ENCODE data around the gene FBXW12.

The FBXW12 gene

GRCh38 chr3:48402907-48403306, 30.9 kb downstream of the FBXW12 start:
- no peak overlapping the region for H3K4ac ChIP-seq (ENCODE audit: low read depth, low read length)
- no peak overlapping the region for H2BK5ac ChIP-seq (ENCODE audit: low read depth, low read length, poor library complexity)
- no peaks in the 10 kb centered on the region for H3K4me1 ChIP-seq (ENCODE audit: control insufficient read depth in 1 of 2, insufficient read depth in 2 of 2, low read length in 2 of 2)
- no peaks in the 10 kb centered on the region for H3K79me2 ChIP-seq (ENCODE audit: control insufficient read depth, insufficient read depth, low read length, poor library complexity)
- H3K9me3 ChIP-seq (ENCODE audit: insufficient read depth, low read depth, low read length), result no peaks in the 10 kb centered on the region
- H3K23ac ChIP-seq (ENCODE audit: low read length), result no peak overlapping the region
- H3K36me3 ChIP-seq (ENCODE audit: control insufficient read depth in 1 of 2, insufficient read depth in 2 of 2, low read length in 2 of 2), result peaks cover 47 to 51% of the 10 kb centered on the region in 2 experiments
- DNase-seq, result no peak
- no peak overlapping the region for H2AK5ac ChIP-seq (ENCODE audit: low read length)
- H4K91ac ChIP-seq (ENCODE audit: low read depth, low read length), result no peak overlapping the region
- H2BK120ac ChIP-seq (ENCODE audit: insufficient read depth, low read length, poor library complexity), result no peak overlapping the region
- no peak overlapping the region for H3K27ac ChIP-seq (ENCODE audit: low read depth, low read length)
- no peak overlapping the region for H2AFZ ChIP-seq (ENCODE audit: insufficient read depth, low read length, poor library complexity)
- no peak overlapping the region for H4K8ac ChIP-seq (ENCODE audit: low read depth, low read length)
- no peak overlapping the region for H2BK12ac ChIP-seq (ENCODE audit: low read length)
- no peak overlapping the region for H3K4me2 ChIP-seq (ENCODE audit: low read length)
- no peak overlapping the region for H3K14ac ChIP-seq (ENCODE audit: low read length)
- H3K79me1 ChIP-seq (ENCODE audit: low read length), result no peaks in the 10 kb centered on the region
- no peaks in the 10 kb centered on the region for H3K27me3 ChIP-seq (ENCODE audit: insufficient read depth, low read length)
- no peak overlapping the region for H3K18ac ChIP-seq (ENCODE audit: low read length)
- no peak overlapping the region for H3K4me3 ChIP-seq (ENCODE audit: low read depth, low read length)
- WGBS (ENCODE audit: extremely low coverage, insufficient coverage, insufficient read length), result no CpG with 5 or more reads among the region's 3 CpGs
- H4K12ac ChIP-seq (ENCODE audit: low read depth, low read length), result no peak overlapping the region
- H3K9ac ChIP-seq (ENCODE audit: low read length), result no peak overlapping the region

- Histone ChIP-seq H3K27ac (ENCODE audit: low read depth, low read length) (no peak overlapping the region), H3K23ac (ENCODE audit: low read length) (no peak overlapping the region), H3K36me3 (ENCODE audit: control insufficient read depth in 1 of 2, insufficient read depth in 2 of 2, low read length in 2 of 2) (peaks cover 54 to 58% of the 10 kb centered on the region in 2 experiments), H3K18ac (ENCODE audit: low read length) (no peak overlapping the region), H3K14ac (ENCODE audit: low read length) (no peak overlapping the region), H3K4me1 (ENCODE audit: control insufficient read depth in 1 of 2, insufficient read depth in 2 of 2, low read length in 2 of 2) (no peaks in the 10 kb centered on the region), H2BK120ac (ENCODE audit: insufficient read depth, low read length, poor library complexity) (no peak overlapping the region), H2BK12ac (ENCODE audit: low read length) (no peak overlapping the region), H4K8ac (ENCODE audit: low read depth, low read length) (no peak overlapping the region), H3K27me3 (ENCODE audit: insufficient read depth, low read length) (no peaks in the 10 kb centered on the region), H3K9ac (ENCODE audit: low read length) (no peak overlapping the region), H2AK5ac (ENCODE audit: low read length) (no peak overlapping the region), H2AFZ (ENCODE audit: insufficient read depth, low read length, poor library complexity) (no peak overlapping the region), H2BK5ac (ENCODE audit: low read depth, low read length, poor library complexity) (no peak overlapping the region), H3K9me3 (ENCODE audit: insufficient read depth, low read depth, low read length) (no peaks in the 10 kb centered on the region), H3K79me1 (ENCODE audit: low read length) (no peaks in the 10 kb centered on the region), H3K4me2 (ENCODE audit: low read length) (no peak overlapping the region), H4K91ac (ENCODE audit: low read depth, low read length) (no peak overlapping the region), H3K4ac (ENCODE audit: low read depth, low read length) (no peak overlapping the region), H3K79me2 (ENCODE audit: control insufficient read depth, insufficient read depth, low read length, poor library complexity) (no peaks in the 10 kb centered on the region), H4K12ac (ENCODE audit: low read depth, low read length) (no peak overlapping the region), H3K4me3 (ENCODE audit: low read depth, low read length) (no peak overlapping the region)
- no peak for DNase-seq
- no CpG with 5 or more reads among the region's 15 CpGs for WGBS (ENCODE audit: extremely low coverage, insufficient coverage, insufficient read length)
Measured at GRCh38 chr3:48403533-48404439, 31.8 kb downstream of the FBXW12 start.

GRCh38 chr3:48404440-48405342, 32.7 kb downstream of the FBXW12 start:
- H3K4ac ChIP-seq (ENCODE audit: low read depth, low read length), result no peak overlapping the region
- H3K4me3 ChIP-seq (ENCODE audit: low read depth, low read length), result no peak overlapping the region
- no peak overlapping the region for H4K12ac ChIP-seq (ENCODE audit: low read depth, low read length)
- H2BK120ac ChIP-seq (ENCODE audit: insufficient read depth, low read length, poor library complexity), result no peak overlapping the region
- no peaks in the 10 kb centered on the region for H3K79me2 ChIP-seq (ENCODE audit: control insufficient read depth, insufficient read depth, low read length, poor library complexity)
- no peak overlapping the region for H2BK12ac ChIP-seq (ENCODE audit: low read length)
- H3K18ac ChIP-seq (ENCODE audit: low read length), result no peak overlapping the region
- no peak overlapping the region for H3K9ac ChIP-seq (ENCODE audit: low read length)
- H3K9me3 ChIP-seq (ENCODE audit: insufficient read depth, low read depth, low read length), result no peaks in the 10 kb centered on the region
- no peak overlapping the region for H3K14ac ChIP-seq (ENCODE audit: low read length)
- H3K4me2 ChIP-seq (ENCODE audit: low read length), result no peak overlapping the region
- no peaks in the 10 kb centered on the region for H3K4me1 ChIP-seq (ENCODE audit: control insufficient read depth in 1 of 2, insufficient read depth in 2 of 2, low read length in 2 of 2)
- H3K36me3 ChIP-seq (ENCODE audit: control insufficient read depth in 1 of 2, insufficient read depth in 2 of 2, low read length in 2 of 2), result peaks cover 63 to 67% of the 10 kb centered on the region in 2 experiments
- no CpG with 5 or more reads among the region's 21 CpGs for WGBS (ENCODE audit: extremely low coverage, insufficient coverage, insufficient read length)
- H2BK5ac ChIP-seq (ENCODE audit: low read depth, low read length, poor library complexity), result no peak overlapping the region
- H2AK5ac ChIP-seq (ENCODE audit: low read length), result no peak overlapping the region
- no peak overlapping the region for H2AFZ ChIP-seq (ENCODE audit: insufficient read depth, low read length, poor library complexity)
- no peak overlapping the region for H4K8ac ChIP-seq (ENCODE audit: low read depth, low read length)
- no peaks in the 10 kb centered on the region for H3K79me1 ChIP-seq (ENCODE audit: low read length)
- H3K27ac ChIP-seq (ENCODE audit: low read depth, low read length), result no peak overlapping the region
- H3K27me3 ChIP-seq (ENCODE audit: insufficient read depth, low read length), result no peaks in the 10 kb centered on the region
- no peak overlapping the region for H3K23ac ChIP-seq (ENCODE audit: low read length)
- no peak for DNase-seq
- H4K91ac ChIP-seq (ENCODE audit: low read depth, low read length), result no peak overlapping the region

- Histone ChIP-seq H3K14ac (ENCODE audit: low read length) (no peak overlapping the region), H2BK5ac (ENCODE audit: low read depth, low read length, poor library complexity) (no peak overlapping the region), H2AFZ (ENCODE audit: insufficient read depth, low read length, poor library complexity) (no peak overlapping the region), H2BK120ac (ENCODE audit: insufficient read depth, low read length, poor library complexity) (no peak overlapping the region), H3K4me2 (ENCODE audit: low read length) (no peak overlapping the region), H3K27me3 (ENCODE audit: insufficient read depth, low read length) (no peaks in the 10 kb centered on the region), H4K8ac (ENCODE audit: low read depth, low read length) (no peak overlapping the region), H3K23ac (ENCODE audit: low read length) (no peak overlapping the region), H3K27ac (ENCODE audit: low read depth, low read length) (no peak overlapping the region), H3K79me1 (ENCODE audit: low read length) (no peaks in the 10 kb centered on the region), H4K91ac (ENCODE audit: low read depth, low read length) (no peak overlapping the region), H3K4me1 (ENCODE audit: control insufficient read depth in 1 of 2, insufficient read depth in 2 of 2, low read length in 2 of 2) (no peaks in the 10 kb centered on the region), H3K18ac (ENCODE audit: low read length) (no peak overlapping the region), H2BK12ac (ENCODE audit: low read length) (no peak overlapping the region), H3K36me3 (ENCODE audit: control insufficient read depth in 1 of 2, insufficient read depth in 2 of 2, low read length in 2 of 2) (peaks cover 70 to 74% of the 10 kb centered on the region in 2 experiments), H2AK5ac (ENCODE audit: low read length) (no peak overlapping the region), H3K4ac (ENCODE audit: low read depth, low read length) (no peak overlapping the region), H4K12ac (ENCODE audit: low read depth, low read length) (no peak overlapping the region), H3K9me3 (ENCODE audit: insufficient read depth, low read depth, low read length) (no peaks in the 10 kb centered on the region), H3K79me2 (ENCODE audit: control insufficient read depth, insufficient read depth, low read length, poor library complexity) (no peaks in the 10 kb centered on the region), H3K4me3 (ENCODE audit: low read depth, low read length) (no peak overlapping the region), H3K9ac (ENCODE audit: low read length) (no peak overlapping the region)
- DNase-seq, result no peak
- WGBS (ENCODE audit: extremely low coverage, insufficient coverage, insufficient read length), result no CpG with 5 or more reads among the region's 13 CpGs
Measured at GRCh38 chr3:48405343-48405881, 33.4 kb downstream of the FBXW12 start.
